Uterus (tissue), 2 donors: ENCODE measurements around the gene ADGRD1.

ENCODE experiments used
- CTCF ChIP-seq, 4 experiments: fragments of 200-600 bp in 2 of 4; fragments of 450-650 bp in 2 of 4; sonication (generic) in 2 of 4; IDR thresholded peaks; one replicate each; pipeline ENCODE4 v1.5.1; 2016 to 2019; ENCODE audit warnings: antibody characterized with exemption in 4 of 4, mild to moderate bottlenecking in 2 of 4, moderate library complexity in 1 of 4
- POLR2A ChIP-seq, 2 donors: fragments of 450-650 bp; IDR thresholded peaks; one replicate each; pipeline ENCODE4 v1.6.1; 2016; ENCODE audit warnings: antibody characterized with exemption in 2 of 2, mild to moderate bottlenecking in 1 of 2, moderate library complexity in 1 of 2

GRCh38 chr12:131136539-131136872, 182.8 kb downstream of the ADGRD1 start:
- TF ChIP-seq CTCF (IDR thresholded peaks at IDR 0.05): no peak
- no peak for TF ChIP-seq POLR2A (IDR thresholded peaks at IDR 0.05)
